GM20431 (cell line): Measurements from ENCODE around the gene ADAMTS7.
"Not testable (repeated sequence)": the region's sequence is repeated elsewhere in the genome, so short reads cannot be mapped to it uniquely, and the experiment has no call there.

ENCODE experiments used
- in situ Hi-C: fragments of 300-500 bp; cut with MseI, MboI; formaldehyde crosslinking; loops from one replicate; pipeline ENCODE4 v1.15.0; 2020; ENCODE audit warnings: low sequenced_read_pairs; ENCODE audit not compliant: unreplicated experiment

Gene ADAMTS7, protein sequence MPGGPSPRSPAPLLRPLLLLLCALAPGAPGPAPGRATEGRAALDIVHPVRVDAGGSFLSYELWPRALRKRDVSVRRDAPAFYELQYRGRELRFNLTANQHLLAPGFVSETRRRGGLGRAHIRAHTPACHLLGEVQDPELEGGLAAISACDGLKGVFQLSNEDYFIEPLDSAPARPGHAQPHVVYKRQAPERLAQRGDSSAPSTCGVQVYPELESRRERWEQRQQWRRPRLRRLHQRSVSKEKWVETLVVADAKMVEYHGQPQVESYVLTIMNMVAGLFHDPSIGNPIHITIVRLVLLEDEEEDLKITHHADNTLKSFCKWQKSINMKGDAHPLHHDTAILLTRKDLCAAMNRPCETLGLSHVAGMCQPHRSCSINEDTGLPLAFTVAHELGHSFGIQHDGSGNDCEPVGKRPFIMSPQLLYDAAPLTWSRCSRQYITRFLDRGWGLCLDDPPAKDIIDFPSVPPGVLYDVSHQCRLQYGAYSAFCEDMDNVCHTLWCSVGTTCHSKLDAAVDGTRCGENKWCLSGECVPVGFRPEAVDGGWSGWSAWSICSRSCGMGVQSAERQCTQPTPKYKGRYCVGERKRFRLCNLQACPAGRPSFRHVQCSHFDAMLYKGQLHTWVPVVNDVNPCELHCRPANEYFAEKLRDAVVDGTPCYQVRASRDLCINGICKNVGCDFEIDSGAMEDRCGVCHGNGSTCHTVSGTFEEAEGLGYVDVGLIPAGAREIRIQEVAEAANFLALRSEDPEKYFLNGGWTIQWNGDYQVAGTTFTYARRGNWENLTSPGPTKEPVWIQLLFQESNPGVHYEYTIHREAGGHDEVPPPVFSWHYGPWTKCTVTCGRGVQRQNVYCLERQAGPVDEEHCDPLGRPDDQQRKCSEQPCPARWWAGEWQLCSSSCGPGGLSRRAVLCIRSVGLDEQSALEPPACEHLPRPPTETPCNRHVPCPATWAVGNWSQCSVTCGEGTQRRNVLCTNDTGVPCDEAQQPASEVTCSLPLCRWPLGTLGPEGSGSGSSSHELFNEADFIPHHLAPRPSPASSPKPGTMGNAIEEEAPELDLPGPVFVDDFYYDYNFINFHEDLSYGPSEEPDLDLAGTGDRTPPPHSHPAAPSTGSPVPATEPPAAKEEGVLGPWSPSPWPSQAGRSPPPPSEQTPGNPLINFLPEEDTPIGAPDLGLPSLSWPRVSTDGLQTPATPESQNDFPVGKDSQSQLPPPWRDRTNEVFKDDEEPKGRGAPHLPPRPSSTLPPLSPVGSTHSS (N-terminal part only)

GRCh38 chr15:78811124-78811824 lies at the start of gene ADAMTS7:
Gene ADAMTS7, minus strand, starts transcription at chr15:78811464. Its CDS starts 244 bp downstream, at chr15:78811220.
- in situ Hi-C loops: no loop called here

- in situ Hi-C loops: no loop called here
Measured at GRCh38 chr15:78859971-78860719, 48.9 kb upstream of the ADAMTS7 start.

GRCh38 chr15:78855746-78856145 lies 44.5 kb upstream of the ADAMTS7 start:
- in situ Hi-C loops: no loop called here

DNA sequence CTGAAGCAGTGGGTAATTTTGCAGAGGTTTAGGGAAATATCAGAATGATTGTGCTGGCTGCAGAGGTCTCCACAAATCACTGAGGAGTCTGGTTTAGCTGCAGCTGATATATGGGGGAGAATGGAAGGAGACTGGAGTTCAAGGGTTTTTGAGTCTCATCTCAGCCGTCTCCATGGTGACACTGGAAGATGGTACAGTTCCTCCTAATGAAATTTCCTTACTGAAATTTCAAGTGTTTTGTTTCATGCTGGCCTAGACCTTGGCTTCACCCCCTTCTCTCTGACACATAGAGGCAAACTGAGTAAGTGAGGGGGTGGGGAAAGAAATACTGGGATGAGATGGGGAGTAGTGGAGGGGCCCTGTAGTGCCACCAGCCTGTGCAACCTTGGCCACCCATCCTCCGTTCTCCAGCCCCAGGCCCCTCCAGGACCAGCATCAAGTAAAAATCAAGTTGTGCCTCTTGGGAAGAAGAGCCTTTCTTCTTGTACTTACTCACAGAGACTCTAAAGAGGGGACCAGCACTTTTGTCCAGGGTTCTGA lies 43.6 kb upstream of the ADAMTS7 start:
- in situ Hi-C loops: no loop called here

GRCh38 chr15:78853500-78853899 lies 42.2 kb upstream of the ADAMTS7 start:
- in situ Hi-C loops: no loop called here

DNA sequence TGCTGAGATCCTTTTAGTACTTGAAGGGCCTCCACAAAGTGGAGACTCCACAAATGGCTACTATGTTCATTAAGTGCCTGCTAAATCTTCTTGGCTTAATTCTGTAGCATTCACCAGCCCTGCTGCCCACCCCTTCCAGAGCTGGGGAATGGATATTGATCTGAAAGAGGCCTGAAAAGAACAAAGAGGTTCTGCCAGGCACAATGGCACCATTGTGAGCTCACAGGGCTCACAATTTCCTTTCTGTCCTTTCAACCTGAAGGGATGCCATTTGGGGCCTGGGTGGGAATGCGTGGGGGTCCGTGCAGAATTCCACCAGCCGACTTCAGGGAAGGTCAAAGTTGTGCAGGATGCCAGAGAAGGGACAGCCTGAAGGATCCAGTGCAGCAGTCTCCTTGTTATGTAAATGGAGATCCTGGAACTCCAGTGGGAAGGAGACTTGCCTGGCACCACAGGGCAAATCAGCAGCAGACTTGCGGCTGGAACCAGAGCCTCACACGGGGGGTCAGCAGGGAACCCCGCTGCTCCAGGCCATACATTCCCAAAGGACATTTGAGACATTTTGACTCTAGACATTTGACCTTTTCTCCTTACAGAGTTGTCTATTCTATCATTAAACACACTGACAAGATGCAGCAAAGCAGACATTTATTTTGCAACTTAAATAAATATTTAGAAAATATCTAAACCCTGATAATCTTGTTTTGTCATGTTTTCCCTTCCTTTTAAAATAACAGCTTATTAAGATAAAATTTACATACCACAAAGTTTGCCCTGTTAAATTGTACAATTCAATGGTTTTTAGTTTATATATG lies 39.9 kb upstream of the ADAMTS7 start:
- in situ Hi-C loops: no loop called here

DNA sequence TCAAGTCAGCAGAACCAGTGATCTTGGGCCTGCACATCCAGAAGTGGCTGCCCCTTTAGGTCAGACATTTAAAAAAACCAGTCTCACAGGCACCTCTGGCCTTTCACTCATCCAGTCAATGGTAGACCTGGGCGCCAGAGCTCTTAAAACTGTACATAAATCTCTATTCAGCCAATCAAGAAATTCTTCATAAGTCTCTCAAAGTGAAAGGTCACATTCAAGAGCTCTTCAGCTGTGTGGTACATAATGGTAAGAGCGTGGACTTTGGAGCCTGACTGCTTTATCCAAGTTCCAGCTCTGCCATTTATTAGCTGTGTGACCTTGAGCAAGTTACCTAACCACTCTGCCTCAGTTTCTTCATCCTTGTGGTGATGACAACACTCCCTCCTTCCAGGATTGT lies 39.1 kb upstream of the ADAMTS7 start:
- in situ Hi-C loops: no loop called here

- in situ Hi-C loops: not testable (repeated sequence)
Measured at GRCh38 chr15:78847387-78847906, 36.2 kb upstream of the ADAMTS7 start.

DNA sequence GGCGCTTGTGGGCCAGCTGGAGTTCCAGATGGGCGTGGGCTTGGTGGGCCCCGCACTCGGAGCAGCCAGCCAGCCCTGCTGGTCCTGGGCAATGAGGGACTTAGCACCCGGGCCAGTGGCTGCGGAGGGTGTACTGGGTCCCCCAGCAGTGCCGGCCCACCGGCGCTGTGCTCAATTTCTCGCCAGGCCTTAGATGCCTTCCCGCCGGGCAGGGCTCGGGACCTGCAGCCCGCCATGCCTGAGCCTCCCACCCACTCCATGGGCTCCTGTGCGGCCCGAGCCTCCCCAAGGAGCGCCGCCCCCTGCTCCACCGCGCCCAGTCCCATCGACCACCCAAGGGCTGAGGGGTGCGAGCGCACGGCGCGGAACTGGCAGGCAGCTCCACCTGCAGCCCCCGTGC lies 35.6 kb upstream of the ADAMTS7 start:
- in situ Hi-C loops: not testable (repeated sequence)

- in situ Hi-C loops: no loop called here
Measured at GRCh38 chr15:78842519-78842918, 31.3 kb upstream of the ADAMTS7 start.

DNA sequence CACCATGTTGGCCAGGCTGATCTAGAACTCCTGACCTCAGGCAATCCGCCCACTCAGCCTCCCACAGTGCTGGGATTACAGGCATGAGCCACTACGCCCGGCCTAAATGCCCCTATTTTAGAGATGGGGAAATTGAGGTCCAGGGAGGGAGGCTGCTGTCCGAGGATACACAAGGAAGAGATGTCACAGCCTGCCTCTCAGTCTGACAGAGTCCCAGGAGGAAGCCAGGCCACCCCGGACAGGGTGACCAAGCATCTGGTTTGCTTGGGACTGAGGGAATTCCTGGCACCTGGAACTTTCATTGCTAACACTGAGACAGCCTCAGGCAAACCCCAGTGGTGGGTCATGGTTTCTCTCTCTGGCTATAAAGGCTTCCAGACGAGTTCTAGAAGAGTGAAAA lies 30.6 kb upstream of the ADAMTS7 start:
- in situ Hi-C loops: no loop called here

- in situ Hi-C loops: no loop called here
Measured at GRCh38 chr15:78841376-78841706, 30.1 kb upstream of the ADAMTS7 start.

DNA sequence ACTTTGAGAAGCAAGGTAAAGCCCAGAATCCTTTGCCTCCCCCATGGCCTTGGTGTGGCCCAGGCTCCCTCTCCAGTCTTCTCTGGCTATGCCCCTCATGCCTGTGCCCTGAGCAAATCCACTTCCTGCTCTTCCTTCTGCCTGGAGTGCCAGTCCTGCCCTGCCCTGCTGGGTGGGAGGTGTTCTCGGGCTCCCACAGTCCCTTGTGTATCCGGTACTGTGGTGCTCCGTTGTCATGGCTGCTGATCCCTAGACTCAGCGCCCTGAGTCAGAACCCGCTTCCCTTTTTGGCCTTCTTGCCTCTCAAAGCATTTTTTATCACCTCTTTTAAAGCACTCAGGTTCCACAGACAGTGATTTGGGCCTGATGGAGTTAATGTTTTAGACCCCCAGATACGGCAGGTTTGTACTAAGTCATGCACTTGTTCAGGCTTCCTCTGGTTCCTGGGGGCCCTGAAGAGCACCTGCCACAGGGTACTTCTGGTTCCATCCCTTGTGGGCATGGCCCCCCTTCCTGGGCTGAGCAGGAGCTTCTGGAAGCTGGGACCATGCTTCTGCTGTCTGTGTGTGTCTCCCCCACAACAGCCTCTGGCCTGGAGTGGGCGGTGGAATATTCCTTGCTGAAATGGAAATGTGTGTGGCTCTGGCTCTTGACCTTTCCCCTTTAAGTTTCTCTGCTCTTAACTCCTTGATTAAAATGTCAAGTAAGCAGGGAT lies 29.6 kb upstream of the ADAMTS7 start:
- in situ Hi-C loops: no loop called here

DNA sequence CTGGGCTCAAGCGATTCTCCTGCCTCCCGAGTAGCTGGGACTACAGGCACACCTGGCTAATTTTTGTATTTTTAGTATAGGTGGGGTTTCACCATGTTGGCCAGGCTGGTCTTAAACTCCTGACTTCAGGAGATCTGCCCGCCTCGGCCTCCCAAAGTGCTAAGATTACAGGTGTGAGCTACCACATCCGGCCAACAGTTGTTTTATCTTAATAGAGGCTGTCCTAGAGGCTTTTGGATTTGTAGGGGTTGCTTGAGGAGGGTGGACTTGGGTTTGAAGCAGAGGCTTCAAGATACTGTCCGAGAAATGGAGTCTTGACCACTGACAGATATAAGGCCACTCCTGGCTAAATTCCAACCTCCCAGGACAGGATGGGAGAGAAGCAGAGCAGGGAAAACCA lies 27.9 kb upstream of the ADAMTS7 start:
- in situ Hi-C loops: not testable (repeated sequence)

DNA sequence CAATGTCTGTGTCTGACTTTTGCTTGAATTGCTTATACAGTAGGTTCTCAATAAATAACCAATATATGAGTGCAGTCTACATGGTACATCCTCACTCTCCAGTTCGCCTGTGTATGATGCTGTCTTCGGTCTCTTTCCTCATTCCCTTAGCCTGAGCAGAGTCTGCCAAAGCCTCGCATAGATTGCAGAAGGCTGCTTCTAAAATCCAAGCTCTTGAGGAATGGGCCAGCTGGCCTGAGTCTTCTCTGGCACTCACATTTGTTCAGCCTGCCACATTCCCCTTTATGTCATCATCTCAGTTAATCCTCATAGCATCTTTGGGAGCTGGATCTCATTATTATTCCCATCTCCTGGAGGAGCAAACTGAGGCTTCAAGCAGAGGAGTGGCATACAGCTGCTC lies 27.2 kb upstream of the ADAMTS7 start:
- in situ Hi-C loops: no loop called here

DNA sequence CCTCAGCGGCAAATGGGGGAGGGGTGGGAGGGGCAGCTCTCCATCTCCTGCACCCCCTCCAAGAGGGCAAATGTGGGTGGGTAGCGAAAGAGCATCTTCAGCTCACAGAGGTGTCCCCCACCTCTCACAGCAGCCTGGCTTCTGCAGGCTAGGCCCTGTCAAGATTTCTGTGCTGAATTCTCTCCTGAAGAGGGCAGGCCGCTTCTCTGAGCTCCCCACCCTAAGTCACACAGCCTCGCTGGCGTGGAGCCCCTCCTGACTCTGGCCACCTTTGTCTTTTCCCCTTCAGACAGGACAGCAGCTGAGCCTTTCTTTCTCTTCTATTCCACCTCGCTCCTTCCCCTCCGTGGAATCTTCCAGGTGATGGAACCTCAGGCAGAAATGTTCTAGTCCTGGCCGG lies 26.3 kb upstream of the ADAMTS7 start:
- in situ Hi-C loops: no loop called here

GRCh38 chr15:78837131-78837530 lies 25.9 kb upstream of the ADAMTS7 start:
- in situ Hi-C loops: no loop called here
